T-helper 1 cell treated with Interleukin-12 subunit alpha and Interleukin-12 subunit beta and Interleukin-4 antibody, amounts not matched to agents 30 ng/mL and 1 ng/mL, for 36 hours (primary cell): ENCODE results near the gene PTX4. TPM values are rescaled to one million over a fixed set of nuclear protein-coding genes. Genes with fewer than 3 reads are reported as not detected.
"Not testable (repeated sequence)": the region's sequence is repeated elsewhere in the genome, so short reads cannot be mapped to it uniquely, and the experiment has no call there.

ENCODE experiments used
- intact Hi-C: fragments of 100-400 bp; cut with micrococcal nuclease; formaldehyde crosslinking; loops from one replicate; pipeline ENCODE4 v1.15.1; 2024
- total RNA-seq: library from RNA; stranded (reverse); gene quantifications from 2 replicates; pipeline ENCODE4 v1.2.3, GENCODE V29; 2022

Gene PTX4
- total RNA-seq, 1 donor from 2014 or later = not detected

DNA sequence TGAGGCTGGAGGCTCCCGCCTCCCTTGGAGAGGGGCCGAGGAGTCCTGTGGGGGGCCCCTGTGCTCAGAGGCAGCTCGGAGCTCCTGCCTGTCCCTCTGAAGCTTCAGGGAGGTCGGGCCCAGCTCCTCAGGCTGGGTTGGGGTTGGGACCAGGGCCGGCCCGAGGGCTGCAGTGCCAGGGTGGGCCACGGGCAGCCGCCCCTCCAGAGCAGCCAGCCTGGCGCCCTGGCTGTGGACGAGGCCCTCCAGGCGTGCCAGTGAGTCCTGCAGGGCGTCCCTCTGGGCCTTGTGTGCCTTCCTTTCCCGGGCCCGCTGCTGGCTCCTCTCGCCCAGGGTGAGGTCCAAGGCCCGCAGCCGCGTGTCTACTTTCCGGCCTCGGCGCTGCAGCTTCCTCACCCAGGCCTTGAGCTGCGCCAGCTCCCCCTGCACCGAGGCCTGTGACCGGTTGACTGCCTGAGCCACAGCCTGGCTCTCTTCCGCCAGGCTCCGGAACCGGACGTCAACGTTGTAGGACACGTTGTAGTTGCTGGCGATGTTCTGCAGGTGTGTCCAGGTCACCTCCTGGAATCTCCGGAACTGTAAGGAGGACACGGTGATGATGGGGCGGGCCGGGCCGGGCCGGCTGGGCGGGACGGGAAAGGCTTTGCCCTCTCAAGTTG is 1.2 kb downstream of the PTX4 start:
- intact Hi-C loops = no loop called here

DNA sequence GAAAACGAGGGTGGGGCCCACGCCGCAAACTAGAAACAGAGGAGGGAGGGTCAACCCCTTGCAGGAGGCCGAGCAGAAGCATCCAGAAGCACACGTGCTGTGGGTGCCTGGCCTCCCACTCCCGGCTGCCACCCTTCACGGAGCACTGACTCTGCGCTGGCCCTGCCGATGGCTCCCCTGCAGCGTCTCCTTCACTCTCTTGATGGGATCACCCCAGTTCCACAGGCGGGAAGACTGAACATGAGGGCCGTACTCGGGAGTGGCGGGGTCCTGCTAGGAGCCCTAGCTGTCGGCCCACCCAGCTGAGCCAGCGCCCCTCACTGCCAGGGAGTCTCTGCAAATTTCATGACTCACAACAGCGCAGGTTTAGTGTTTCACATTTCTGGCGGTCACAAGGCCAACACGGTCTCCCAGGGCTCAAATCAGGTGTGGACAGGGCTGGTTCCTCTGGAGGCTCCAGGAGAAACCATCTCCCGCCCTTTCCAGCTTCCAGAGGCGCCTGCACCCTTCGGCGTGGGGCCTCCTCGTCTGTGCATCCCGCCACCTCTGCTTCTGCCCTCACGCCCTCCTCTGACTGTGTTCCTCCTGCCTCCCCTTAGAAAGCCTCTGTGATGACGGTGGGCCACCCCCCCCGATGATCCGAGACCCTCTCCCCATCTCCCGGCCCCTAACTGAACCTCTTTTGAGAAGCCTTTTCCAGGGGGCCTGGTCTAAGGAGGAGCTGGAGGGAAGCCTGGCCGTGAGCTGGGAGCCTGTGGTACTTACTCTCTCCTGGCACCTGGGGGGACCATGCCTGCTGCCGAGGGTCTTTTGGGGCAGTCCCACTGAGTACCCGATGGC is 2.0 kb downstream of the PTX4 start:
- intact Hi-C loops = no loop called here

DNA sequence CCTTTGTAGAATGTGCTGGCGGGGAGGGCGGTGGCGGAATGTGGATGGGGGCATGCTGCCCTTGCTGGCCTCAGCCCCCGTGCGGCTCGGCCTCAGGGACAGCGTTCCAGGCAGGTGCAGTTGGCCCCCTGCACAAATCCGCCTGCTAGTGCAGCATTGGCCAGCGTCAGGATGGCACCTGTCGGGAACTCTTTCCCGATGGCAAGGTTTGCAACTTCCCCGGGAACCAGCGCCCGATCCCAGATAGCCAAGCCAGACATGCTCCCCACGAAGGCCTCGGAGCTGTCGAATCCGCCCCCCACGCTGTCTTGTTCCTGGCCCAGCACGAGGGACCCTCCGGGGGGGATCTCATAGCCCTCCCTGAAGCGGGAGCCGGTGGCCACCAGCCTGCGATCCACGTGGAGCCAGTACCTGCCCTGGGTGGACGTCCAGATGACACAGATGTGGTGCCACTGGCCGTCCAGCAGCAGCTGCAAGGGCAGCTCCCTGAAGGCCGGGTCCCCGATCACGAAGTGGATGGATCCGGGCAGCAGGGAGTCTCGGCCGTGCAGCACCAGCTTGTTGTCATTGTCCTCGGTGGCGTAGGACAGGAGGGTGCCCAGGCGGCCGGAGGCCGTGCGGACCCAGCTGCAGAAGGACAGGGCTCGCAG is 2.8 kb downstream of the PTX4 start:
- intact Hi-C loops = no loop called here

DNA sequence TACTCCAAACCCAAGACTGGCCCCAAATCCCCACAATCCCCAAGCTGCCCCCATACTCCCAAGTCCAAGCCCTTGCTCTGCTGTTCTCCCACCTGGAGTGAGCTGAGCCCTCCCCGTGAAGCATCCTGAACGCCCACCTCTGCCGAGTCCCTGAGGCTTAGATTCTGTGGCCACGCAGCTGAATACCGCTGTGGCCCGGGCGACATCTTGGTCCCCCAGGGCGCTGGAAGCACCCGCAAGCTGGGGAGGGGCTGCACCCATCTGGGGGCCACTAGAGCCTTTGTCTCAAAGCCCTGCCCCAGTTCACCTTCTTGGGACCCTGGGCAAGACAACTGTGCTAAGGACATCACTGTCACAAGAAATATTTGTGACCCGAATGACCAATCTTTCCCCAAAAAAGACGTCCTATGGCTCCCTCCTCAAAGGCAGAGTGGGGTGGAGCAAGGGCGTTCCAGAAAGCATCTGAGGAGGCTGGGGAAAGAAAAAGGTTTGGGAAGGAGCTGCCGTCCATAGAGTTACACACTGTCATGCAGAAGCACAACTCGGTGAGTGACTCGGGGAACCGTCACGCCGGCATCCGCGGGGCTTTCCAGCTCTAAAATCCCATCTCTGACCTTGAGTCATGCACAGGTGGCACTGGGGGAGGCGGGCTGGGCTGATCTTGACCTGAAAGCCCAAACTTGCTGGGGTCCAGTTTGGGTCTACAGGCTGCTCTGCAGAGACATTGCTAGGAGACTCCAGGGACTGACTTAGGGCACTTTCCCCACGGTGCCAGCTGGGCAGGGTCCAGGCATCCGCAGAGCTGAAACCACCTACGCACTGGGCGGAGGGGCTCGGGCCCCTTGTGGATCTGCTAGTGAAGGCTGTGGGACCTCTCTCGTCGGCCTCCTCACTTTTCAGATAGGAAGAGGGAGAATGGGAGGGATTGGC is 6.6 kb downstream of the PTX4 start:
- intact Hi-C loops = no loop called here

DNA sequence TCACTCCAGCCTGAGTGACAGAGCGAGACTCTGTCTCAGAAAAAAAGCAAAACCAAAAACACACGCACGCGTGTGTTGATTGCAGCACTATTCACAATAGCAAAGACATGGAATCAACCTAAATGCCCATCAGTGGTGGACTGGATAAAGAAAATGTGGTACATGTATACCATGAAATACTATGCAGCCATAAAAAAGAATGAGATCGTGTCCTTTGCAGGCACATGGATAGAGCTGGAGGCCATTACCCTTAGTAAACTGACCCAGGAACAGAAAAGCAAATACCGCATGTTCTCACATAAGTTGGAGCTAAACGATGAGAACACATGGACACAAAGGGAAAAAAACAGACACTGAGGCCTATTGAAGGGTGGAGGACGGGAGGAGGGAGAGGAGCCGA is 9.8 kb downstream of the PTX4 start:
- intact Hi-C loops = loop anchor here (5.0 kb wide), 1 partner anchor 53 kb away; the partner anchor contains the start of gene TMEM204

DNA sequence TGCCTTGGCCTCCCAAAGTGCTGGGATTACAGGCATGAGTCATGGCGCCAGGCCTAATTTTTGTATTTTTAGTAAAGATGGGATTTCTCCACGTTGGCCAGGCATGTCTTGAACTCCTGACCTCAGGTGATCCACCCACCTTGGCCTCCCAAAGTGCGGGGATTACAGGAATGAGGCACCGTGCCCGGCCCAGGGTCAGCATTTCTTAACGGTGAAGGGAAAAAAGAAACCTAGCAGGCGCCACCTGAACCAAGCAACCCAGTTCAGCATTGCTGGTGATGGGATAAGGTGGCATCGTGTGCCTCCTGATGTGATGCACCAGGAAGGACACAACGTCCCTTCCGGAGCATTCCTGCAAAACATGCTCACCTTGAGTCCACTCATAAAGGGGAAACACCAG is 11.7 kb downstream of the PTX4 start:
- intact Hi-C loops = loop anchor here (5.0 kb wide), 1 partner anchor 55 kb away; the partner anchor contains the start of gene TMEM204

DNA sequence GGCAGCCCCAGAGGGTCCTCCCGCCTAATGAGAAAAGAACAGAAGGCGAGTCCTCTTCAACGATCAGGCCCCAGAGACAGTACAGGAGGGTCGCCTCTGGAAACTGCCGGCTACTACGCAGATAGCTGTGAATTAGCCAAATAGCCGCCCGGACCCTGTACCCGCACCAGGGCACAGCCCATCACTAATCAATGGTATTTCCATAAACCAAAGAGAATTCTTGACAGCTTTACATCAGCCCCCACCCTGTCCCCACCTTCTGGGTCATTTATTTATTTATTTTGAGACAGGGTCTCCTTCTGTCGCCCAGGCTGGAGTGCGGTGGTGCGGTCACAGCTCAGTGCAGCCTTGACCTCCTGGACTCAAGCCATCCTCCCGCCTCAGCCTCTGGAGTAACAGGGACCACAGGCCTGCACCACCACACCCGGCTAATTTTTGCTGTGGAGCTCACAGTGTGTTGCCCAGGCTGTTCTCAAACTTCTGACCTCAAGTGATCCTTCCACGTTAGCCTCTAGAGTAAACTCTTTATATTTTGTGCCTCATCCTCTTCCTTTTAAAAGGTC is 13.1 kb downstream of the PTX4 start:
- intact Hi-C loops = loop anchor here (1.0 to 5.0 kb wide), 6 partner anchors 18 to 297 kb away; partner anchors contain the start of genes CRAMP1, EME2, IFT140 and MRPS34

DNA sequence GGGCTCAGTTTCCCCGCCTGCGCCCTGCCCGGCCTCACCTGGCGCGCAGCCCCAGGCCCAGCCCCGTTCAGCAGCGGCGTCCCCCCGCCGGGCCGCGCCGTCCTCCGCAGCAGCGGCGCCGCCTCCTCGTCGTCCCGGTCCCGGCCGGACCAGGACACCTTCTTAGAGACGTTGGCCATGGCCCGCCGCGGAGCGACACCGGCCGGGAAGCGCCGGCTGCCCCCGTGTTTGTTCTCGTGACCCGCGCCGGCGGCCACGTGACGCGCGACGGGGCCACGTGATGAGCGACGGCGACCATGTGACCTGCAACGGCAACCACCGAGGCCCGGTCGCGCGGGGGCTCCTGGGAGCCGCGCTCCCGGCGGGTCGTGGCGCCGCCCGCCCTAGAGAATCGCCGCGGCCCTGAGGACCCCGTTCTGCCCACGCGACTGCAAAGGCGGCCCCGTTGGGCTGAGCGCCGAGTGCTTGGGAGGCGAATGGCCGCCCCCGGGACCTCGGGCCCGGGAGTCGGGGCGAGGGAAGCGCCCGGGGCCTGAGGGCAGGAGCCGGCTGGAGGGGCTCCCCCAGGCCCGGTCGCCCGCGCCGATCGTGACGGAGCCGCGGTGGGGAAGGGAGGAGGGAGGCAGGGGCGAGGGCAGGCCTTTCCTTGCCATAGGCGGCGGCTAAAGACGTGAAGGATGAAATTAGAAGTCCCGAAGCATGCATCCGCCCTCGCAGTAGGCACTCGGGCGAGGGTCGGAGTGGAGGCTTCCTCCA is 13.8 kb downstream of the PTX4 start, which contains the start of gene CLCN7:
Gene CLCN7, minus strand, starts transcription at position 233 of the 756 bp plus-strand sequence. Its CDS starts 54 bp downstream, at position 179.
- intact Hi-C loops = loop anchor here (1.0 to 5.0 kb wide), 6 partner anchors 18 to 298 kb away; partner anchors contain the start of genes CRAMP1, EME2, IFT140 and MRPS34

DNA sequence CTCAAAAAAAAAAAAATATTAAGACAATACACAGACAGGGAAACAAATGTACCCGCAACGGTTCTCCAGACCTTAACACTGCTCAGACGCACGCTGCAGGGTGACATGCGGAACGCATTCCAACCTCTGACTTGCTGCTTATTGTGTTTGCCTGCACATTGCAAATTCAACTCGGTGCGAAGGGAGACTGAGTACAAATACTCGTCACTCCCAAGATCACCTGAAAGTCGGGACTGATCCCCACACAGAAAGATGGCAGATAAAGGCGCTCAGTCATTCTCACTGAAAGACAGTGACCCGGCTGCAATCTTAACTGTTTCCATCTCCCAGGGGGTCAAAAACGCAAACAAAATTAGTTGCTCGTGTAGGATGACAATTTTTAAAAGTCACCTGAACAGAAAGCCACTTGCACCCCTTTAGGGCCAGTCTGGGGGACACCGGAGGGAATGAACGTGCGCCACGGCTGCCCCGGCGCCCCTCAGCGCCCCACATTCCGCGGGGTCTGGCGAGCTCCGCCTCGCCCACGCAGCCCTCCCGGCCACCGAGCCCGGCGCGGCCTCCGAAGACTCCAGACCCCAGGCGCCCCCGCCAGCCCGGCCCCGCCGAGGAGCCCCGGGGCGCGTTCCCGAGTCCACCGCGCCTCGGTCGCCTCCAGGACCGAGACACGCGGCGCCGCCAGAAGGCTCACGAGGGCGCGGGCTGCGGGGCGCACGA is 14.5 kb downstream of the PTX4 start:
- intact Hi-C loops = loop anchor here (2.0 kb wide), 3 partner anchors 69 to 299 kb away; partner anchors contain the start of genes CRAMP1, EME2, IFT140 and MRPS34

DNA sequence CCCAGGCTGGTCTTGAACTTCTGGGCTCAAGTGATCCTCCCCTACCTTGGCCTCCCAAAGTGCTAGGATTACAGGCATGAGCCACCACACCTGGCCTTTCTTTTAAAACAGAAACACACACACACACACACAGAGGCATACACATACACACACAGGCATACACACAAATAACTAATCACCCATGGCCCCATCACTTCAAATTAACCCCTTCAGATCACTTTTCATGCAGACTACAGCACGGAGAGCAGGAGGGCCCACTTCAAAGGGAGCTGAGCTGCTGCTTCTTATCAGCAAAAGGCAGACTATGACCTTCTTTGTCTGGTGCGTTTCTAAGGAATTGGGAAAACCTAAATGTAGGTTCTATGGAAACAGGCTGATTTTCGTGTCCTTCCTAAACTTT is 15.8 kb downstream of the PTX4 start:
- intact Hi-C loops = no loop called here

DNA sequence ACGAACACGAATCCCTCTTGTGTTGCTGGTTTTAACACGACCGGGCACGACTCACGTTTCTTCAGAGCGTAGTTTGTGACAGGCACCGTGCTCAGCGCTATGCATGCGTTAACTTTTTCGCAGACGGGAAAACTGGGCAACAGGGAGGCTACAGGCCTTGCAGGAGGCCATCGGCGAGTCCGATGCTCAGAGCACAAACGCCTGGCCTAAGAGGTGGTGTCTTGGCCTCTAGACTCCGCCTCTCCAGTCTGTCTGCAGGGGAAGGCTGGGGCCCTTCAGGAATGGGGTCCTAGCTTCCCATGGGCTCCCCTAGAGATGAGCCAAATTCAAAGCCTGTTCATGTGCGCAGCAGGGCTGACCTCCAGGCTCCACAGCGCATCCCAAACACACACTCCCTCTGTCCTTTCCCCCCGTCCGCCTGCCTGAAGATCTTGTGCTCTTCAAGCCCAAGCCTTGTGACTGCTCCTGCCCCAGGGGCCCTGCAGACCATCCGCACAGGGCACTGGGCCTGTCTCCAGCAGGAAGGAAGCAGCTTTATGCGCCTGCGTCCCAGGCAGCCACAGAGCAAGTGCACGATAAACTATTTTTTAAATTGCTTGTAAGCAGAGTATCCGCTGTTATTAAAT is 17.1 kb downstream of the PTX4 start:
- intact Hi-C loops = no loop called here

DNA sequence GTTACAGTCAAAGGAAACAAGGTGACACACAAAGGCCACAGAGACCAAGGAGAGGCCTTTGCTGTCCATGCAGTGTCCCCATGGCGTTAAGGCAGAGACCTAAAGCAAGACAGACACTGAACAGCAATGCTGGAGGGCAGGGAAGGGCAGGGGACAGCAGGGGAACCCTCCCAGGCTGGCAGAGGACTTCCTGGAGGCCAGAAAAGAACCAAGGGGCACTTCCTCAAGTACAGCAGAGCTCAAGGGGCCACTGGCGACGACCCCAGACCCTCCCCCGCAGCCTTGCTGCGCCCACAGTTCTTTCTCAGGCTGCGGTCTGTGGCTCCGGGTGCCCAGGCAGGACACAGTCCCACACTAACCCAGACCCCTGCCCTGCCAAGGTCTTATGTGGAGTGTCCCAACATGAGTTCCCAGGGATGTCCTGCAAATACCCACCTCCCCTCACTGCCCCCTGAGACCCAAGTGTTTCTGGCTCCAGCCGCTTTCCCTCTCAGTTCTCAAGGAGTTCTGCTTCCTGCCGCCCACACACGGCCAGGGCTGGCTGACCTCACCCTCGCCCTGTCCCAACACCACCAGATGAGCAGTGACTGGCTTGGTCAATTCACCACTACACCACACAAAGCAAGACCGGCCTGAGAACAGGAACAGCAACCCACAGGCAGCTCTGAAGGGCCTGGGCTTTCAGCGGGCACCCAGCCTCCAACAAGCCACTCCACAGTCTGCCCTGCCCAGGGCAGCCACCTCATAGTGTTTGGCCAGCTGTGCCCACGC is 18.1 kb downstream of the PTX4 start:
- intact Hi-C loops = no loop called here

DNA sequence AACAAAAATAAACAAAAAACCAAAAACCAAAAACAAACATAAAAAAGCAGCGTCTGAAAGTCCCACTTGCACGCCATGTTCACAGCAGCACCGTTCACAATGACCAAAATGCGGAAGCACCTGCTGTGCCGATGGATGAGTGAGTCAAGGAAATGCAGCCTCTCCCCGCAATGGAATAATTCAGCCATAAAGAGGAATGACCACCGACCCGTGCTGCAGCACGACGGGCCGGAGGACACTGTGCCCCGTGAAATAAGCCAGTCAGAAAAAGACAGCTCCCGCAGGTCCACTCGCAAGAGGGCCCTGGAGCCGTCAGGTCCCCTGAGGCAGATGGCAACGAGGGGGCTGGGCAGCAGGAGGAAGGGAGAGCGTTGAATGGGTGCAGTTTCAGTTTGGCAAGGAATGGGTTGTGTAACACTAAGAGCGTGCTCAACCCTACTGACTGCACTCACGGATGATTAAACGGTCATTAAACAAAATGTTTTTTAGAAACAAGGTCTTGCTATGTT is 19.0 kb downstream of the PTX4 start:
- intact Hi-C loops = no loop called here

DNA sequence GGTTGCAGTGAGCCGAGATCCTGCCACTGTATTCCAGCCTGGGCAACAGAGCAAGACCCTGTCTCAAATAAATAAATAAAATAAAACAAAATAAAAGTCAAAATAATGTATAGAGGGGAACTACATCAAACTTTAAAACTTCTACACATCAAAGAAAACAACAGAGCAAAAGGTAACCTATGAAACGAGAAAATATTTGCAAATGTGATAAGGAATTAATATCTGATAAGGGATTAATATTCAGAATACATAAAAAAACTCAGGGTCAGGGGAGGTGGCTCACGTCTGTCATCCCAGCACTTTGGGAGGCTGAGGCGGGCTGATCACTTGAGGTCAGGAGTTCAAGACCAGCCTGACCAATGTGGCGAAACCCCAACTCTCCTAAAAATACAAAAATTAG is 19.6 kb downstream of the PTX4 start:
- intact Hi-C loops = not testable (repeated sequence)

DNA sequence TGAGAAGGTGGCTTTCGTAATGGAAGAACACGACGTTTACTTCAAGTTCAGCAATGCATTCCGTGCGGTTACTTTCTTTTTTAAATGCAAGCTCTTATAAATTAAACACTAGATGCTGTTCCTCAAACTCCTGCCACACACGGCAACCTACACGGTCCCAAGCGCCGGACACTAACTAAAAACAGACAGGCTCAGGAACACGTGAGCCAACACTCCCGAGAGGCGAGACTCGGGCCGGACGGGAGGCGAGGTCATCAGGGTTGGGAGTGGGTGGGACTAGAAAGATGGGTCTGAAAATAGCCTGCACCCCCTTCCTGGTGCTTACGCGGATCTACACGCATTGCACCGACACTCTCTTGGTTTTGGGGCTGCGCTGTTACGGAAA is 20.3 kb downstream of the PTX4 start:
- intact Hi-C loops = no loop called here

DNA sequence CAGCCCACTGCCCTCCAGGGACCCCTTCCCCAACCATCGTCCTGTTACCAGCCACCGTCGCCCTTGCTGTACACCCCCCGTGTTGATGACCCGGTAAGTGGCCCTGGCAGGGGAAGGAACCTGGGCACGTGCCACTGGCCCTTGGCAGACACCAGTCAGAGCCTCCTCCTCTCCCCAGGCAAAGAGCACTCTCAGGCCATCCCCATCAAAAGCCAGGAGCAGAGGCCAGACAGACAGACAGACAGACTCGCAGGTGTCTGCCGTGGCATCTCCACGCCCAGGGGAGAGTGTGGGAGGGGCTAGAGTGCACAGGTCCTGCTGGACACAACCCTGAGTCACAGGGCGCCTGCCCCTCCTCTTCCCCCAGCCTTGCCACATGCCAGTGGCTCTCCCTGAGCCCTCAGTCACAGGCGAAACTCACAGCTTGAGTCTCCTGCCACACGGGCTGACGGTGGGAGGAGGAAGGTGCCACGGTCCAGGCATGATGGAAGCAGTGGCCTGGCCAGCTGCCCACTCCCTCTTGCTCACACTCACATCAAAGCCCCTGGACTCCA is 21.7 kb downstream of the PTX4 start:
- intact Hi-C loops = no loop called here

DNA sequence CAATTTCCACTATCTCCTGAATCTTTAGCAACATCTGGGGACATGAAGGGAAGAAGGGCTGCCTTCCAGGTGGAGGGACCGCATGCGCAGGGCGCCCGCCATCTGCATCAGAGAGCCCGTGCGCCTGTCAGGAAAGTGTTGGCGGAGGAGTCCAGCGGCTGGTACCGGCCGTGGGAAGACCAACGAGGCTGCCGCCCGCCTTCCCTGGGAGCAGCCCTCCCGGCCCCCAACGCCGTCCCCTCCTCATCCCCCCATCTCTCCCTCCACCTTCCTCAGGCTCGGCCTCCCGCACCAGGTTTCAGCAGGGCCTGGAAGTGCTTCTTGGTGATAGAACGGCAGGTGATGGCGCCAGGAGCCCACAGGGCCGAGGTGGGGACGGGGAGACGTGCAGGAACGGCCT is 22.7 kb downstream of the PTX4 start:
- intact Hi-C loops = no loop called here
